ENCODE data around the gene UGT1A6. TPM values are rescaled to one million over a fixed set of nuclear protein-coding genes. Genes with fewer than 3 reads are reported as not detected.
"Not testable (repeated sequence)": the region's sequence is repeated elsewhere in the genome, so short reads cannot be mapped to it uniquely, and the experiment has no call there.

The UGT1A6 gene
- total RNA-seq: not detected
- long read RNA-seq, donor 1: 0 reads
- long read RNA-seq, donor 2: 0 reads

- intact Hi-C loops (cut with DNase I): no loop called here
- no peak for DNase-seq (ENCODE audit: low spot score)
Observed at GRCh38 chr2:233692648-233693047, at the start of gene UGT1A6. Gene UGT1A6 (plus strand): TSS chr2:233692890. CDS start chr2:233693005, 115 bp downstream.

- intact Hi-C loops (cut with DNase I): loop anchor here in 1 of 2 donors (10.0 kb wide), 1 partner anchor 162 kb away; no protein-coding TSS in a partner anchor
- DNase-seq (ENCODE audit: low spot score): no peak
Observed at GRCh38 chr2:233643128-233643527, 49.6 kb upstream of the UGT1A6 start.

GRCh38 chr2:233646033-233646432 is 46.7 kb upstream of the UGT1A6 start:
- intact Hi-C loops (cut with DNase I): loop anchor here in 1 of 2 donors (10.0 kb wide), 1 partner anchor 159 kb away; no protein-coding TSS in a partner anchor
- DNase-seq (ENCODE audit: low spot score): not testable (repeated sequence)

DNA sequence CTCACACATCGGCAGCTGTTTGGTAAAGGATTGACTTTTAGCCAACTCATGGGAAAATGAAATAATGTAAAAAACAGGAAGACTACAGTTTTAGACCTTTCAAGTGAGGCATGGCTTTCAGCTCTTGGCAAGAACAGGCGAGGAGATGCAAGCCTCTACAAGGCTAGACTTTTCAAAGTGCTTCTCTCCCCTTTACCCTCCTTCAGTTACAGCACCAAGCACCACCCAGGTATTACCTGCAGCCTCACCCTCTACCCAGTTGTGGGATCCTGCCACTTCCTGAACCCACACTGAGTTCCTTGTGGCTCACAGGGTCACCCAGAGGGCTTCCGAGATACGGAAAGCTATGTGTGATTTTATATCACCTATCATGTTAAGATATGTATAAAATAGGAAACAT is 41.7 kb upstream of the UGT1A6 start:
- DNase-seq (ENCODE audit: low spot score): no peak
- intact Hi-C loops (cut with DNase I): no loop called here

DNA sequence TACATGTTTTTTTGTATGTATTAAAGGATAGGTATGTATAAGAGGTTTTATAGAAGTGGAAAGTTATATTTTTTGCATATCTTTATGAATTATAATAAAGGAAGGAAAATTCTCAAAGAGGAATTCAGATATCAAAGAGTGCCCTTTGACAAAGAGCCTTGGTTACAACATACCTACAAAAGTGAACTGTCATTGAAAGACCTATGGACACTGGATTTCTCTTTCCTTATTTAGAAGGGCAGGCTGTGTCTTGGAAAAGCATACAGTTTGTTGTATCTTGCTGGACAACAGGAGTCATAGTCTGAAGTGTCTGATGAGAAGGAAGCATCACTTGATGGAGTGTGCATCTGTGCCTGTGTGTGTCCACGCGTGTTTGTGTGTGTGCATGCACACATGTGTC is 41.3 kb upstream of the UGT1A6 start:
- intact Hi-C loops (cut with DNase I): no loop called here
- DNase-seq (ENCODE audit: low spot score): no peak

DNA sequence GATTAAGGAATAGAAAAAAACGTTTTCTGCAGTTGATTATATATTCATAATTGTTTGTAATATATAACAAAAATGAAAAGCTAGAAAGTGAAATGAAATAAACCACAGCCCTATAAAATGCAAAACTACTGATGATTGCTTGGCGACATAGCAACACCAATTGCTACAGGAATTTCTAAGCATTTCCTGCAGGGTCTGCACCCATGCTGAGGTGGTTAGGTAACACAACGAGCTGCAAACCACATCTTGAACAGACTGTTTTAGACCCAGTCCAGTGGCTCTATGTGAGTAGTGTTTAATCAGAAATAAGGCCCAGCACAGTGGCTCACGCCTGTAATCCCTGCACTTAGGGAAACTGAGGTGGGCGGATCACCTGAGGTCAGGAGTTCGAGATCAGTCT is 38.2 kb upstream of the UGT1A6 start:
- no peak for DNase-seq (ENCODE audit: low spot score)
- intact Hi-C loops (cut with DNase I): no loop called here

GRCh38 chr2:233655043-233655442 is 37.6 kb upstream of the UGT1A6 start:
- intact Hi-C loops (cut with DNase I): no loop called here
- DNase-seq (ENCODE audit: low spot score): no peak

- intact Hi-C loops (cut with DNase I); DNase-seq (ENCODE audit: low spot score): not testable (repeated sequence)
Observed at GRCh38 chr2:233655943-233656342, 36.7 kb upstream of the UGT1A6 start.

DNA sequence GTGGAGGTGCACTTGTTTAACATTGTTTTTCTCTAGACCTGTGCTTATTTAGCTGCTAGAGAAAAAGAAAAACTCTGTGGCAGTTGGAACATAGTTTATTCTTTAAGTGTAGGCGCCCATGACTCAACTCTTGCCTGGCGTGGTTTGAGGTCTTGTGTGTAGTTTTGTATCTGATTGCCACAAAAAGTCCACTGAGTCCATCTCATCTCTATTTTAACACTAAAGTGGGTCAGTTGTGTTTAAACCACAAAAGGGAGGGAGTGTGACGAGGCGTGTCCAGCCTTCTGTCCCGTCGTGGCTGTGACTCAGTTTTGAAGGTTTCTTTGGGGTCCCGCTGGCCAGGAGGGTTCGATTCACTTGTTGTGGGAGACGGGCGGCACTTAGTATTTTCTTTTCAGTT is 36.2 kb upstream of the UGT1A6 start:
- intact Hi-C loops (cut with DNase I): no loop called here
- no peak for DNase-seq (ENCODE audit: low spot score)

GRCh38 chr2:233658610-233659009 is 34.1 kb upstream of the UGT1A6 start:
- intact Hi-C loops (cut with DNase I): no loop called here
- no peak for DNase-seq (ENCODE audit: low spot score)

GRCh38 chr2:233663911-233664310 is 28.8 kb upstream of the UGT1A6 start:
- intact Hi-C loops (cut with DNase I): no loop called here
- no peak for DNase-seq (ENCODE audit: low spot score)

DNA sequence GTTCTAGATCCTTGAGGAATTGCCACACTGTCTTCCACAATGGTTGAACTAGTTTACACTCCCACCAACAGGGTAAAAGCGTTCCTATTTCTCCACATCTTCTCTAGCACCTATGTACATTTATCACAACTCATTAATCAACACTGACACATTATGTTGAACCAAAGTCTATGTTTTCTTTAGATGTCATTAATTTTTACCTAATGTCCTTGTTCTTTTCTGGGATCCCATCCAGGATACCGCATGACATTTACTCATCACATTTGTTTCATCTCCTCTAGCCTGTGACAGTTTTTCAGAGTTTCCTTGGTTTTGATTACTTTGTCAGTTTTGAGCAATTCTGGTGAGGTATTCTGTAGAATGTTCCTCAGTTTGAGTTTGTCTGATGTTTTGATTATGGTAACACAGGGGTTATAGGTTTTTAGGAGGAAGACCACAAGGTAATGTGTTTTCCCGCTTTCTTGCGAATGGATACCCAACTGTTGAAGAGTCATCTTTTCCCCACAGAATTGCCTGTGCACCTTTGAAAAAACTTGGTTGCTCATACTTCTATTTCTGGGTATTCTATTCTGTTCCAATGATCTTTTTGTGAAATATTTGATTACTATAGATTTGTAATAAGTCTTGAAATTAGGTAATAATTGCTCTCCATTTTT is 24.0 kb upstream of the UGT1A6 start:
- no peak for DNase-seq (ENCODE audit: low spot score)
- intact Hi-C loops (cut with DNase I): no loop called here

GRCh38 chr2:233671290-233672161 is 21.2 kb upstream of the UGT1A6 start, which contains the start of gene UGT1A9:
Gene UGT1A9 (plus strand): TSS chr2:233671898. CDS start chr2:233671935, 37 bp downstream.
- DNase-seq (ENCODE audit: low spot score): no peak
- intact Hi-C loops (cut with DNase I): no loop called here

DNA sequence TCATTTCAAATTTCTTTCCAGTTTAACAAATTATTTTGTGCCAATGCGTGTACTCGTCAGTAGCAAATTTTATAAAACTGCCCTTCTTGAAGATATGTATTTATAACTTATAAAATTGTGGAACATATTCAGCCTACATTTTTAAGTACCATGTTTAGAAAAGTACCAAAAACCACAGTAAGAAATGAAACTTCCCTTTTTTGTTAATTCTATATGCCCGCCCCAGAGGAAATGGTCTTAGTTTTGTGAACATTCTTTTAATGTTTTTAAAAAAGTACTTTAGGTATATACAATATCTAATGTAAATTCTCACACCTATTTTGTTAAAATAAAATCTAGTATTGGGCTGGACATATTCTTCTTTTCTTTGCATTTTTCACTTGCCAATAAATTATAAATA is 19.8 kb upstream of the UGT1A6 start:
- intact Hi-C loops (cut with DNase I): no loop called here
- DNase-seq (ENCODE audit: low spot score): no peak

DNA sequence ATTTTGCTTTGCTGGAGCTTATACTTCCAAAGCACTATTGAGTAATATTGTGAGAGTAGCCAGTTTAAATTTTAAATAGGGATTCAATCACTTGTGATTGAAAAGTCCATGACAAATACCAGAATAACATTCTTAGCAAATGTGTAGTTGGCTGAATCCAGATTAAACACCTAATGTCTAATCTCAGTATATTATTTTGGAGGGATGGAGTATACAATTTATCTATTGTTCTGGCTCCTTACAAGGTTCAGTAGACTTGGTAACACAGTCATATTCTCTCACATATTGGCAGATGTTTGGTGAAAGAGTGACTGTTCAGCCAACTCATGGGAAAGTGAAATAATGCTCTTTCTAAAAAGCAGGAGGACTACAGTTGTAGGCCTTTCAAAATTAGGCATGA is 18.8 kb upstream of the UGT1A6 start:
- intact Hi-C loops (cut with DNase I): no loop called here
- DNase-seq (ENCODE audit: low spot score): no peak

DNA sequence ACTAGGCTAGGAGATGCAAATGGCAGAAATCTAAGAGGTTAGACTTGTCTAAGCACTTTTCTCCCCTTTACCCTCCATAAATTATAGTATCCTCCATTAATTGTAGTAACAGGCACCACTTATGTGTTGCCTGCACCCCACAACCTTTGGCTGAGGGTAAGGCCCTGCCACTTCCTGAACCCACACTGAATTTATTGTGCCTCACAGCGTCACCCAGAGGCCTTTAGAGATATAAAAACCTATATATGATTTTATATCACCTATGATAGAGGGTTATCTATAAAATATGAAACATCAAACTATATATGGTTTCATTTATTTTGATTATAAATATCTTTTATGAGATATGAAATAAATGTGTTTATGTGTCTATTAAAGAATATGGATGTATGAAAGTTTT is 18.4 kb upstream of the UGT1A6 start:
- intact Hi-C loops (cut with DNase I): no loop called here

DNA sequence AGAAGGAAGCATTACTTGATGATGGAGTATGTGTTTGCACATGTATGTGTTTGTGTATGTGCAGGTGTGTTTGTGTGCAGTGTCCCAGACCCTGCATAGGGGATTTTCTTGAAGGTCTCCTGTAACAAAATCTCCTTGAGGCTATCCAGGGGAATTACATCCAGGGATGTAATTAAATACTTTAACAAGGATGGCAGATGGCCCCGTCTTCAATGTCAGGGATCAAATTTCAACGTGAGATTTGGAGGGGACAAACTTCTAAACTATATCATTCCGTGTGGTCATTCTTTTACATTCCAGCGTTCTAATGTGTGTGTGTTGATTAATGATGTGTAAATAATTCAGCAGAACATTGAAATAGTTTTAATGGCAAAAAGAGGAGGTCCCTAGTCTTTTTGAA is 17.7 kb upstream of the UGT1A6 start:
- intact Hi-C loops (cut with DNase I): no loop called here
- no peak for DNase-seq (ENCODE audit: low spot score)

More for the DNA sequence above, 18.4 kb upstream of the UGT1A6 start:
- no peak for DNase-seq (ENCODE audit: low spot score)

GRCh38 chr2:233676046-233676445 is 16.6 kb upstream of the UGT1A6 start:
- no peak for DNase-seq (ENCODE audit: low spot score)
- intact Hi-C loops (cut with DNase I): no loop called here

- no peak for DNase-seq (ENCODE audit: low spot score)
- intact Hi-C loops (cut with DNase I): no loop called here
Observed at GRCh38 chr2:233679196-233679595, 13.5 kb upstream of the UGT1A6 start.

DNA sequence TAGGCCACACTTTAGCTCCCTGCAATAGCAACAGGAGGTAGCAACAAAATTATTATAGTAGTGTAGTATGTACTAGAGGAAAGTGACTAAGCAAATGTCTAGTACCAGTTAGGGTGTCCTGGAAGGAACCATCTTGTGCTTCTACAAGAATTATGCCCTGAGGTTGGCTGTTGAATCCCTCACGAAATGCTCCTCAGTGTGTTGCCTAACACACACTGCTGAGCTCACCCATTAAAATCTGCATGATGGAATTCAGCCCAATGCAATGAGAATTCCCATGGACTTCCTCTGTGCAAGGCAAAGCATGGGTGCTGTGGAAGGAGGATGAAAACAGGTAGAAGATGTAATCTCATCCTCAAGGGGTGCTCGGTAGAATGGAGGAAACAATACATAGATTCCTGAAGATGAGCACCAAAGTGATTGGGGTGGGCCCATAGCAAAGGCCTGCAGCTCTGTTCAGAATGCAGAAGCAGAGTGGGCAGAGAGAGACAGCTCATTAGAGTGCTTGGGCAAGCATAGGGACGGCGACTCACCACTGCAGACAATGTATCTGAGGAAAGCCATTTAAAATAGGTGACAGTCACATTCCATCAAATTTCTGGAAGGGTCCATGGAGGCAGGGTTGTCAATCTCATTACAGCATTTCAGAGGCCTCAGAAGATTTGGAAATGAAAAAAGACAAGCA is 12.2 kb upstream of the UGT1A6 start:
- no peak for DNase-seq (ENCODE audit: low spot score)
- intact Hi-C loops (cut with DNase I): no loop called here
